Keratinocyte (primary cell): ENCODE data around the gene ERCC6L2. TPM values are rescaled to one million over a fixed set of nuclear protein-coding genes. Genes with fewer than 3 reads are reported as not detected.

Experiments
- DNase-seq: peaks from one replicate; pipeline ENCODE4 v3.0.0-alpha.2; 2011; ENCODE audit warnings: low read depth, missing footprints, low spot score
- FAIRE-seq: peaks from 2 replicates; lab custom pipeline; 2011; peaks lifted over from hg19 to GRCh38; lab: Jason Lieb, UNC
- H2AFZ ChIP-seq: 2 replicates; pipeline ENCODE4 v1.6.0; 2012; ENCODE audit warnings: low read length, control low read depth, inconsistent platforms; ENCODE audit not compliant: control insufficient read depth
- H3K27ac ChIP-seq: 2 replicates; pipeline ENCODE4 v1.5.1; 2011; ENCODE audit warnings: low read length; ENCODE audit not compliant: control insufficient read depth, insufficient read depth
- H3K27me3 ChIP-seq: 3 replicates; pipeline ENCODE4 v1.6.0; 2011; ENCODE audit warnings: low read length; ENCODE audit not compliant: control insufficient read depth, insufficient read depth; ENCODE audit errors: extremely low read depth
- H3K36me3 ChIP-seq, 2 experiments: 2 replicates in 1 of 2; 3 replicates in 1 of 2; pipeline ENCODE4 v1.5.1; 2011; ENCODE audit warnings: low read length in 2 of 2, mild to moderate bottlenecking in 1 of 2; ENCODE audit not compliant: control insufficient read depth in 2 of 2, insufficient read depth in 2 of 2; ENCODE audit errors: extremely low read depth in 1 of 2
- H3K4me1 ChIP-seq: 3 replicates; pipeline ENCODE4 v1.5.1; 2011; ENCODE audit warnings: low read length; ENCODE audit not compliant: control insufficient read depth, insufficient read depth; ENCODE audit errors: extremely low read depth
- H3K4me2 ChIP-seq: 3 replicates; pipeline ENCODE4 v1.6.0; 2011; ENCODE audit warnings: low read depth, low read length; ENCODE audit not compliant: control insufficient read depth, insufficient read depth; ENCODE audit errors: extremely low read depth
- H3K4me3 ChIP-seq, 3 experiments: fragments of 200-600 bp in 1 of 3; sonication (generic) in 1 of 3; 2 replicates in 2 of 3; 3 replicates in 1 of 3; pipeline ENCODE4 v1.5.1; 2011 to 2016; ENCODE audit warnings: low read length in 3 of 3, mild to moderate bottlenecking in 3 of 3, control low read depth in 2 of 3, inconsistent platforms in 1 of 3, low read depth in 1 of 3, mixed read lengths in 1 of 3, mixed run types in 1 of 3, moderate library complexity in 1 of 3; ENCODE audit not compliant: control insufficient read depth in 2 of 3, insufficient read depth in 2 of 3; ENCODE audit errors: extremely low read depth in 1 of 3
- H3K79me2 ChIP-seq: 2 replicates; pipeline ENCODE4 v1.6.0; 2012; ENCODE audit warnings: low read length; ENCODE audit not compliant: control insufficient read depth, insufficient read depth
- H3K9ac ChIP-seq: 3 replicates; pipeline ENCODE4 v1.6.0; 2011; ENCODE audit warnings: low read length; ENCODE audit not compliant: control insufficient read depth, insufficient read depth; ENCODE audit errors: extremely low read depth
- H3K9me1 ChIP-seq: 3 replicates; pipeline ENCODE4 v1.6.0; 2011; ENCODE audit warnings: low read length; ENCODE audit not compliant: control insufficient read depth, insufficient read depth; ENCODE audit errors: extremely low read depth
- H3K9me3 ChIP-seq: 2 replicates; pipeline ENCODE4 v1.5.1; 2012; ENCODE audit warnings: low read depth, low read length; ENCODE audit not compliant: control insufficient read depth
- H4K20me1 ChIP-seq: 3 replicates; pipeline ENCODE4 v1.6.0; 2011; ENCODE audit warnings: low read length; ENCODE audit not compliant: control insufficient read depth, insufficient read depth; ENCODE audit errors: extremely low read depth
- EZH2 ChIP-seq: IDR thresholded peaks from one replicate; pipeline ENCODE4 v1.6.1; 2012; ENCODE audit warnings: inconsistent platforms, mild to moderate bottlenecking, low read length, moderate library complexity
- dilution Hi-C: fragments of 300-500 bp; cut with MboI; formaldehyde crosslinking; loops from one replicate; pipeline ENCODE4 v1.7.0; 2020; ENCODE audit warnings: low sequenced_read_pairs; ENCODE audit not compliant: extremely low pct_ligation_motif_present
- polyA plus RNA-seq, 5 experiments: library from polyadenylated mRNA; depleted of rRNA in 3 of 5; stranded (reverse) in 3 of 5; stranded (forward) in 1 of 5; unstranded in 1 of 5; fragments of >200 nt; gene quantifications; 1 replicate in 1 of 5; 2 replicates in 3 of 5; 3 replicates in 1 of 5; pipeline versions ENCODE4 v1.2.1 to v1.2.3, GENCODE V29; 2011 to 2012; ENCODE audit warnings: missing spikeins in 2 of 5, low read depth in 1 of 5, low replicate concordance in 1 of 5
- TF ChIP-seq, protein P1 (sequence below), 3 experiments: IDR thresholded peaks in 1 of 3; conservative IDR thresholded peaks in 1 of 3; optimal IDR thresholded peaks in 1 of 3; 2 replicates in 2 of 3; 3 replicates in 1 of 3; pipeline versions ENCODE3 to v1.5.1; 2011; ENCODE audit warnings: low read length in 3 of 3, mild to moderate bottlenecking in 3 of 3, moderate library complexity in 2 of 3, control low read depth in 1 of 3, inconsistent platforms in 1 of 3; ENCODE audit not compliant: insufficient read depth in 2 of 3; ENCODE audit errors: extremely low read depth in 1 of 3

ERCC6L2 gene
- polyA plus RNA-seq, 1 donor (not counting 4 experiments of a cell fraction or from before 2014, with no cell fraction given) = 15.4 TPM

GRCh38 chr9:95841377-95841776, 34.1 kb upstream of the ERCC6L2 start:
- no peak overlapping the region for H3K4me2 ChIP-seq
- H3K9me1 ChIP-seq = no peaks in the 10 kb centered on the region
- no peak for FAIRE-seq
- TF ChIP-seq, protein P1, sequence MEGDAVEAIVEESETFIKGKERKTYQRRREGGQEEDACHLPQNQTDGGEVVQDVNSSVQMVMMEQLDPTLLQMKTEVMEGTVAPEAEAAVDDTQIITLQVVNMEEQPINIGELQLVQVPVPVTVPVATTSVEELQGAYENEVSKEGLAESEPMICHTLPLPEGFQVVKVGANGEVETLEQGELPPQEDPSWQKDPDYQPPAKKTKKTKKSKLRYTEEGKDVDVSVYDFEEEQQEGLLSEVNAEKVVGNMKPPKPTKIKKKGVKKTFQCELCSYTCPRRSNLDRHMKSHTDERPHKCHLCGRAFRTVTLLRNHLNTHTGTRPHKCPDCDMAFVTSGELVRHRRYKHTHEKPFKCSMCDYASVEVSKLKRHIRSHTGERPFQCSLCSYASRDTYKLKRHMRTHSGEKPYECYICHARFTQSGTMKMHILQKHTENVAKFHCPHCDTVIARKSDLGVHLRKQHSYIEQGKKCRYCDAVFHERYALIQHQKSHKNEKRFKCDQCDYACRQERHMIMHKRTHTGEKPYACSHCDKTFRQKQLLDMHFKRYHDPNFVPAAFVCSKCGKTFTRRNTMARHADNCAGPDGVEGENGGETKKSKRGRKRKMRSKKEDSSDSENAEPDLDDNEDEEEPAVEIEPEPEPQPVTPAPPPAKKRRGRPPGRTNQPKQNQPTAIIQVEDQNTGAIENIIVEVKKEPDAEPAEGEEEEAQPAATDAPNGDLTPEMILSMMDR (optimal IDR thresholded peaks at IDR 0.05 in 1 of 3, IDR thresholded peaks at IDR 0.05 in 1 of 3, conservative IDR thresholded peaks at IDR 0.05 in 1 of 3; ENCODE audit: extremely low read depth in 1 of 3, insufficient read depth in 2 of 3, low read length in 3 of 3) = no peak
- no peak for TF ChIP-seq EZH2
- no peak overlapping the region for H3K9ac ChIP-seq
- H3K27ac ChIP-seq = no peak overlapping the region
- no peaks in the 10 kb centered on the region for H3K4me1 ChIP-seq
- no peaks in the 10 kb centered on the region for H3K27me3 ChIP-seq
- H3K9me3 ChIP-seq = no peaks in the 10 kb centered on the region
- no peaks in the 10 kb centered on the region for H3K36me3 ChIP-seq
- H2AFZ ChIP-seq = no peak overlapping the region
- no peaks in the 10 kb centered on the region for H3K79me2 ChIP-seq
- H3K4me3 ChIP-seq = no peak overlapping the region
- dilution Hi-C loops = no loop called here
- no peaks in the 10 kb centered on the region for H4K20me1 ChIP-seq
- no peak for DNase-seq

DNA sequence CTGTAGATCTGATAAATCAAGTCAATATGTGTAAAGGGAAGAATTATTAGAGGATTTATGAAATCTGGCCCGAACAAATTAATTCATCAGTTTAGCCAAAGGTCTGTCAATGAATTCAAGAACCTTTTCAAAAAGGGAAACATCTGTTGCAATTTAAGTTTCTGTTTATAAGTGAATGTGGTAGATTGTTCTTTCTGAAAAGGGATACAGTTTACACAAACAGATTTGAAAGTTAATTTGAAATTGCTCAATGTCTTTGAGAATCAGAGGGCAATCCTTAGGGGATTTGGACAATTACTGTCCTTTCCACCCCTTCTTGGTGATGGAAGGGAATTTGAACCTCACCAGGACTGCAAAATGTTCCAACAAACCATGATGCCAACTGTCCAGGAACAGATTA, 29.7 kb upstream of the ERCC6L2 start:
- H3K9me3 ChIP-seq = no peaks in the 10 kb centered on the region
- DNase-seq (no peak), FAIRE-seq (no peak)
- no peak overlapping the region for H3K4me3 ChIP-seq
- dilution Hi-C loops = no loop called here
- no peaks in the 10 kb centered on the region for H3K9me1 ChIP-seq
- H3K9ac ChIP-seq = no peak overlapping the region
- no peak overlapping the region for H3K27ac ChIP-seq
- H4K20me1 ChIP-seq = no peaks in the 10 kb centered on the region
- no peaks in the 10 kb centered on the region for H3K27me3 ChIP-seq
- H3K79me2 ChIP-seq = no peaks in the 10 kb centered on the region
- no peaks in the 10 kb centered on the region for H3K4me1 ChIP-seq
- no peak overlapping the region for H2AFZ ChIP-seq
- TF ChIP-seq, protein P1 (optimal IDR thresholded peaks at IDR 0.05 in 1 of 3, IDR thresholded peaks at IDR 0.05 in 1 of 3, conservative IDR thresholded peaks at IDR 0.05 in 1 of 3; ENCODE audit: extremely low read depth in 1 of 3, insufficient read depth in 2 of 3, low read length in 3 of 3) = no peak
- no peak for TF ChIP-seq EZH2
- no peak overlapping the region for H3K4me2 ChIP-seq
- no peaks in the 10 kb centered on the region for H3K36me3 ChIP-seq
